Vagina (tissue), 2 donors: ENCODE data around the gene ETV5.

Experiments used
- POLR2AphosphoS5 ChIP-seq, 2 donors: sonication (generic); formaldehyde crosslinking; IDR thresholded peaks; one replicate each; pipeline ENCODE4 v1.9.0; 2017; ENCODE audit warnings: antibody characterized with exemption in 2 of 2, mild to moderate bottlenecking in 2 of 2, low read depth in 1 of 2; ENCODE audit not compliant: insufficient read depth in 1 of 2
- TF ChIP-seq, protein P1 (sequence below), 3 experiments: fragments of 450-650 bp in 2 of 3; fragments of 200-600 bp in 1 of 3; sonication (generic) in 1 of 3; IDR thresholded peaks; one replicate each; pipeline ENCODE4 v1.5.1; 2017 to 2019; ENCODE audit warnings: antibody characterized with exemption in 3 of 3, mild to moderate bottlenecking in 2 of 3, moderate library complexity in 2 of 3

DNA sequence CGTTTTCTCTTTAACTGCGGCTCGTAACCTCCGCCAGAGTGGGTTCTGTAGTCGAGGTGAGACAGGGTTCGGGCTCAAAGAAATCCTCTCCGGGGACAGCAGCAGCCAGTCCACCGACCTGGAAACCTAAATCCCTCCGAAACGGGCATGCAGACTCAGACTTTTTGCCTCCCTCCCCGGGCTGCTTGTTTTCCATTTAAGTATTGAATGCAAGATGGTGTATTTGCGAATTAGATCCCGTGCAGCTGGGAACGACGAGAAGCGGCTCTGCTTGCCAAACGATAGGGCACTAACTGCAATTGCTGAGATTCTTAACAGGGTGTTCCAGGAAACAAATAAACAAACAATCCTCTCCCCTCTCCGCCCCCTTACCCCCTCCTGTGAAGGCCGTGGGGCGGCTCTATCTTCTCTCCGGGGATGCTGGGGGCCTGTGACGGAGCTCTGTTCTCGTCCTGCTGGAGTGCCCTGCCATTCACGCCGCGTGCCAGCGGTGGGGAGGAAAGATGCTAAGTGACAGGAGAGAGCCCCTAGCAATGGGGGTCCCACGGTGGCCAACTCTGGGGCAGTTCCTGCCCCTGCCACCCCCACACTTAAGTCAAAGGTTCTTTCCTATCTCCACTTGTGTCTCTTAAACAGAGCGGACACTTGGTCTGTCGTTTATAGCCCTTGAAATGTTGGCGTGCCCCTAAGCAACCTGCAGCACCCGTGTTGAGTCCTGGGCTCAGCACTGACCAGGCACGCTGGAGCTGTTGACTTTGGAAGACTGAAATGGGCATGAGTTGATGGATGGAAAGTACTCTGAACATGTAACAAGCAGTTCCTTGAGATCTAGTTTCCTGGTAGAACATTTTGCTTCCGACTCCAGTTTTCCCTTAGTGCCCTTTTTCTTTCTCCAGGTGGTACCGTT, 1.3 kb upstream of the ETV5 start:
- TF ChIP-seq, protein P1, sequence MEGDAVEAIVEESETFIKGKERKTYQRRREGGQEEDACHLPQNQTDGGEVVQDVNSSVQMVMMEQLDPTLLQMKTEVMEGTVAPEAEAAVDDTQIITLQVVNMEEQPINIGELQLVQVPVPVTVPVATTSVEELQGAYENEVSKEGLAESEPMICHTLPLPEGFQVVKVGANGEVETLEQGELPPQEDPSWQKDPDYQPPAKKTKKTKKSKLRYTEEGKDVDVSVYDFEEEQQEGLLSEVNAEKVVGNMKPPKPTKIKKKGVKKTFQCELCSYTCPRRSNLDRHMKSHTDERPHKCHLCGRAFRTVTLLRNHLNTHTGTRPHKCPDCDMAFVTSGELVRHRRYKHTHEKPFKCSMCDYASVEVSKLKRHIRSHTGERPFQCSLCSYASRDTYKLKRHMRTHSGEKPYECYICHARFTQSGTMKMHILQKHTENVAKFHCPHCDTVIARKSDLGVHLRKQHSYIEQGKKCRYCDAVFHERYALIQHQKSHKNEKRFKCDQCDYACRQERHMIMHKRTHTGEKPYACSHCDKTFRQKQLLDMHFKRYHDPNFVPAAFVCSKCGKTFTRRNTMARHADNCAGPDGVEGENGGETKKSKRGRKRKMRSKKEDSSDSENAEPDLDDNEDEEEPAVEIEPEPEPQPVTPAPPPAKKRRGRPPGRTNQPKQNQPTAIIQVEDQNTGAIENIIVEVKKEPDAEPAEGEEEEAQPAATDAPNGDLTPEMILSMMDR (IDR thresholded peaks at IDR 0.05), result no peak
- no peak for TF ChIP-seq POLR2AphosphoS5 (IDR thresholded peaks at IDR 0.05; ENCODE audit: insufficient read depth in 1 of 2, low read depth in 1 of 2)
